Measurements from ENCODE around the gene BORCS8. TPM values are rescaled to one million over a fixed set of nuclear protein-coding genes. Genes with fewer than 3 reads are reported as not detected.

BORCS8 gene
- total and polyA plus RNA-seq, 2 donors = 7.8 to 23.2 TPM

GRCh38 chr19:19207637-19208572 is 16.0 kb upstream of the BORCS8 start:
- Histone ChIP-seq H3K4me1 (ENCODE audit: insufficient read depth) (no peaks in the 10 kb centered on the region), H3K27ac (ENCODE audit: low read depth) (no peak overlapping the region), H3K4me3 (ENCODE audit: low read depth, low read length) (no peak overlapping the region), H3K36me3 (ENCODE audit: insufficient read depth) (no peaks in the 10 kb centered on the region)
- DNase-seq (ENCODE audit: extremely low spot score) = no peak
- 44% methylated on average over 8 of the region's 8 CpGs for WGBS

GRCh38 chr19:19206938-19207337 is 15.0 kb upstream of the BORCS8 start:
- 65% methylated on average over 5 of the region's 5 CpGs for WGBS
- Histone ChIP-seq H3K4me3 (ENCODE audit: low read depth, low read length) (no peak overlapping the region), H3K36me3 (ENCODE audit: insufficient read depth) (no peaks in the 10 kb centered on the region), H3K4me1 (ENCODE audit: insufficient read depth) (no peaks in the 10 kb centered on the region), H3K27ac (ENCODE audit: low read depth) (no peak overlapping the region)
- DNase-seq (ENCODE audit: extremely low spot score) = no peak

GRCh38 chr19:19205416-19206410 is 13.8 kb upstream of the BORCS8 start:
- H3K4me3 ChIP-seq (ENCODE audit: low read depth, low read length) = no peak overlapping the region
- no peaks in the 10 kb centered on the region for H3K4me1 ChIP-seq (ENCODE audit: insufficient read depth)
- WGBS = 46% methylated on average over 14 of the region's 14 CpGs

GRCh38 chr19:19204181-19204580 is 12.2 kb upstream of the BORCS8 start:
- Histone ChIP-seq H3K4me1 (ENCODE audit: insufficient read depth) (no peaks in the 10 kb centered on the region), H3K4me3 (ENCODE audit: low read depth, low read length) (no peak overlapping the region), H3K27ac (ENCODE audit: low read depth) (no peak overlapping the region), H3K36me3 (ENCODE audit: insufficient read depth) (no peaks in the 10 kb centered on the region)
- WGBS = 76% methylated on average over 13 of the region's 13 CpGs
- DNase-seq (ENCODE audit: extremely low spot score) = no peak

More at GRCh38 chr19:19205416-19206410, 13.8 kb upstream of the BORCS8 start:
- Histone ChIP-seq H3K36me3 (ENCODE audit: insufficient read depth) (no peaks in the 10 kb centered on the region), H3K27ac (ENCODE audit: low read depth) (no peak overlapping the region)
- no peak for DNase-seq (ENCODE audit: extremely low spot score)

- H3K4me1 ChIP-seq (ENCODE audit: insufficient read depth) = no peaks in the 10 kb centered on the region
- H3K4me3 ChIP-seq (ENCODE audit: low read depth, low read length) = peak within 1 kb of the TSS; percentile 47
- WGBS = 7% methylated on average over 60 of the region's 60 CpGs
- H3K36me3 ChIP-seq (ENCODE audit: insufficient read depth) = peaks cover 4% of the 10 kb centered on the region
- peak; percentile 74 for DNase-seq (ENCODE audit: extremely low spot score)
- peak within 1 kb of the TSS; percentile 13 for H3K27ac ChIP-seq (ENCODE audit: low read depth)
Measured at GRCh38 chr19:19203012-19203856, 11.3 kb upstream of the BORCS8 start, which contains the start of gene NR2C2AP. Gene NR2C2AP (minus strand): TSS chr19:19203414. CDS start chr19:19203060, 354 bp downstream.

- 16% methylated on average over 11 of the region's 11 CpGs for WGBS
- H3K4me1 ChIP-seq (ENCODE audit: insufficient read depth) = no peaks in the 10 kb centered on the region
- H3K4me3 ChIP-seq (ENCODE audit: low read depth, low read length) = peak overlapping the region; percentile 47
- H3K27ac ChIP-seq (ENCODE audit: low read depth) = peak overlapping the region; percentile 13
- no peak for DNase-seq (ENCODE audit: extremely low spot score)
- H3K36me3 ChIP-seq (ENCODE audit: insufficient read depth) = peaks cover 5% of the 10 kb centered on the region
Measured at GRCh38 chr19:19202707-19203011, 10.7 kb upstream of the BORCS8 start.

- Histone ChIP-seq H3K36me3 (ENCODE audit: insufficient read depth) (peaks cover 7% of the 10 kb centered on the region), H3K27ac (ENCODE audit: low read depth) (no peak overlapping the region), H3K4me1 (ENCODE audit: insufficient read depth) (no peaks in the 10 kb centered on the region), H3K4me3 (ENCODE audit: low read depth, low read length) (peak overlapping the region; percentile 47)
- WGBS = 77% methylated on average over 19 of the region's 19 CpGs
- no peak for DNase-seq (ENCODE audit: extremely low spot score)
Measured at GRCh38 chr19:19201697-19202630, 10.0 kb upstream of the BORCS8 start.

- Histone ChIP-seq H3K4me3 (ENCODE audit: low read depth, low read length) (no peak overlapping the region), H3K36me3 (ENCODE audit: insufficient read depth) (peaks cover 8% of the 10 kb centered on the region), H3K27ac (ENCODE audit: low read depth) (no peak overlapping the region), H3K4me1 (ENCODE audit: insufficient read depth) (no peaks in the 10 kb centered on the region)
- no peak for DNase-seq (ENCODE audit: extremely low spot score)
- 78% methylated on average over 5 of the region's 5 CpGs for WGBS
Measured at GRCh38 chr19:19193926-19194325, 2.0 kb upstream of the BORCS8 start.

- no peaks in the 10 kb centered on the region for H3K4me1 ChIP-seq (ENCODE audit: insufficient read depth)
- peak overlapping the region; percentile 73 for H3K4me3 ChIP-seq (ENCODE audit: low read depth, low read length)
- H3K36me3 ChIP-seq (ENCODE audit: insufficient read depth) = peaks cover 3% of the 10 kb centered on the region
- no peak for DNase-seq (ENCODE audit: extremely low spot score)
- H3K27ac ChIP-seq (ENCODE audit: low read depth) = peak overlapping the region; percentile 58
- under 1% methylated on average over 22 of the region's 22 CpGs for WGBS
Measured at GRCh38 chr19:19192910-19193423, 1.0 kb upstream of the BORCS8 start.

GRCh38 chr19:19191768-19192077 is 229 bp downstream of the BORCS8 start:
- under 1% methylated on average over 17 of the region's 17 CpGs for WGBS

GRCh38 chr19:19186742-19187141 is 5.2 kb downstream of the BORCS8 start:
- H3K27ac ChIP-seq (ENCODE audit: low read depth) = no peak overlapping the region
- 90% methylated on average over 14 of the region's 14 CpGs for WGBS
- H3K4me3 ChIP-seq (ENCODE audit: low read depth, low read length) = no peak overlapping the region
- DNase-seq (ENCODE audit: extremely low spot score) = no peak
- H3K4me1 ChIP-seq (ENCODE audit: insufficient read depth) = no peaks in the 10 kb centered on the region
- no peaks in the 10 kb centered on the region for H3K36me3 ChIP-seq (ENCODE audit: insufficient read depth)

More at GRCh38 chr19:19191768-19192077, 229 bp downstream of the BORCS8 start:
- H3K4me1 ChIP-seq (ENCODE audit: insufficient read depth) = no peaks in the 10 kb centered on the region
- H3K36me3 ChIP-seq (ENCODE audit: insufficient read depth) = no peaks in the 10 kb centered on the region
- H3K27ac ChIP-seq (ENCODE audit: low read depth) = peak overlapping the region; percentile 99
- DNase-seq (ENCODE audit: extremely low spot score) = no peak
- H3K4me3 ChIP-seq (ENCODE audit: low read depth, low read length) = peak overlapping the region; percentile 73
